Muscle layer of duodenum (tissue), 2 donors: Measurements from ENCODE around the gene LAMC1.
"Not testable (repeated sequence)": the region's sequence is repeated elsewhere in the genome, so short reads cannot be mapped to it uniquely, and the experiment has no call there.

Experiments
- H3K27ac ChIP-seq: one replicate; pipeline ENCODE4 v1.7.0; 2013; ENCODE audit warnings: mild to moderate bottlenecking, low read length
- H3K27me3 ChIP-seq: one replicate; pipeline ENCODE4 v1.7.0; 2013; ENCODE audit warnings: low read depth, mild to moderate bottlenecking, control low read depth, low read length
- H3K36me3 ChIP-seq, 2 donors: one replicate each; pipeline ENCODE4 v1.7.0; 2013; ENCODE audit warnings: low read length in 2 of 2, control low read depth in 1 of 2, mild to moderate bottlenecking in 1 of 2; ENCODE audit not compliant: insufficient read depth in 2 of 2, control insufficient read depth in 1 of 2
- H3K4me1 ChIP-seq, 2 donors: one replicate each; pipeline ENCODE4 v1.7.0; 2013; ENCODE audit warnings: low read length in 2 of 2, mild to moderate bottlenecking in 2 of 2, control low read depth in 1 of 2, moderate library complexity in 1 of 2; ENCODE audit not compliant: insufficient read depth in 2 of 2, control insufficient read depth in 1 of 2
- H3K4me3 ChIP-seq, 2 donors: one replicate each; pipeline ENCODE4 v1.7.0; 2013; ENCODE audit warnings: low read length in 2 of 2, low read depth in 1 of 2, mild to moderate bottlenecking in 1 of 2
- H3K9me3 ChIP-seq, 2 donors: one replicate each; pipeline ENCODE4 v1.7.0; 2013; ENCODE audit warnings: low read length in 2 of 2, control low read depth in 1 of 2, mild to moderate bottlenecking in 1 of 2; ENCODE audit not compliant: control insufficient read depth in 1 of 2
- donor health status: healthy.

The LAMC1 gene

DNA sequence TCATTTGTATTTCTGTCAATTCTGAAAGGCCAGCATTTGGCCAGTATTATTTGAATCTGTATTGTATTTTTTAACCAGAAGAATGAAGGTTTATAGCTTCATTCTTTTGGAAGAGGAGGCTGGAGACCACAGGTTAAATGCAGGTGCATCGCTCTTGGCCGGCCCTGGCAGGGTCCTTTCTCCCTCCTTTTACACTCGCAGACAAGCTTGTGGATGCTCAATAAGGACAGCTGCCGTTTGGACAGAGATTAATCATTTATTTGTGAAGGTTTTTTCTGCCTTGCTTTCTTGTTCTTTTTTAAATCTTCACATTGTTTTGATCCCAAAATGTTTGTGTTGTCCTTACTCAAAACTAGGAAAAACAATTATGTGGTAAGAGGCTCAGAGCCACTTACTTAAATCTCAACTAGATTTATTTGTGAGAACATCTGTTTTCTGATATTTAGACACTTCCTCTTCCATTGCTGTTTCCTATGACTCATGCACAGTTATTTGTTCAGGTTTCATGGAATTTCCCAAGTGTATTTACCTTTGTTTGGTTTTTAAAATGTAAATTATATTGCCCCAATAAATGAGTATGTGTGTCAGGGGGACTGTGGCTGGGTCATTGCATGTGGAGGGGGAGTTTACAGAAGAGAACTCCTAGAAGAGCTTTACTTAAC is 116.2 kb downstream of the LAMC1 start:
- Histone ChIP-seq H3K36me3 (peaks cover 36 to 70% of the 10 kb centered on the region in 2 donors), H3K27me3 (no peaks in the 10 kb centered on the region), H3K27ac (peak overlapping the region; percentile 57)

DNA sequence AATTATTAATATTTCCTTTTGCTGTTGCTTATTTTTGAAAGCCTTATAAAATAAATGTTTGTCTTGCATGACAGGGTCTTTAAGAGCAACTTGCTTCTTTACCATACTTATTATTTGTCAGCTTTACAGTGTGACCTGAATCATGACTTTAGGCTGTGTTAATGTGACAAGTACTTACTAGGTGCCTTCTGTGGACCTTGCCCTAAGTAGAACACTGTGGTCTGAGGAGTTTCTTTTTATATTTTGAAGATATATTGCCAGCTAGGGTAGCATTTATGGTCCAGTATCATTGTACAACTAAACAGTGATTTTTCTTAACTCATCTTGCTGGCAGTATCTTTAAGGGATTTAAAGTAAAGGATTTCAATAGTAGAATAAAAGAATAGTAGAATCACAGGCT is 117.4 kb downstream of the LAMC1 start:
- Histone ChIP-seq H3K4me1 (peaks cover 12 to 23% of the 10 kb centered on the region in 2 donors), H3K27me3 (no peaks in the 10 kb centered on the region), H3K4me3 (no peak overlapping the region), H3K27ac (peak overlapping the region; percentile 30), H3K9me3 (no peaks in the 10 kb centered on the region), H3K36me3 (peaks cover 32 to 61% of the 10 kb centered on the region in 2 donors)

More for the DNA sequence above, 116.2 kb downstream of the LAMC1 start:
- peaks cover 12 to 23% of the 10 kb centered on the region in 2 donors for H3K4me1 ChIP-seq
- H3K4me3 ChIP-seq = no peak overlapping the region
- H3K9me3 ChIP-seq = no peaks in the 10 kb centered on the region

DNA sequence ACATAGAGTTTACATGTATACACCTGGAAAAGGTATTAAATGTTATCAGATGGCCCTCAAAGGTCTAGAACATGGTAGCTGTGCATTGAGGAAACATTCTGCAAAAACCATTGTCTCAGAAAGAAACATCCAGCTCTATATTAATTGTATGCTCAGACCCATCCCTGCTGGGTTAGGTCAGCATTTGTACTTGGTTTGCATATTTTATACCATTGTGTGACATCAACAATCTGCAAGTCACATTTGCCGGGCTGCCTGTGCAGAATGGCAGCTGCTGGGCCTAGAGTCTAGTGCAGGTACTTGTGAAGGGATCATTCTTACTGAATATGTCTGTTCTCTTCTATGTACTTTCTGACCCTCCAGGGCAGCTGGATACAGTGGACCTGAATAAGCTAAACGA is 119.0 kb downstream of the LAMC1 start:
- no peak overlapping the region for H3K27ac ChIP-seq

DNA sequence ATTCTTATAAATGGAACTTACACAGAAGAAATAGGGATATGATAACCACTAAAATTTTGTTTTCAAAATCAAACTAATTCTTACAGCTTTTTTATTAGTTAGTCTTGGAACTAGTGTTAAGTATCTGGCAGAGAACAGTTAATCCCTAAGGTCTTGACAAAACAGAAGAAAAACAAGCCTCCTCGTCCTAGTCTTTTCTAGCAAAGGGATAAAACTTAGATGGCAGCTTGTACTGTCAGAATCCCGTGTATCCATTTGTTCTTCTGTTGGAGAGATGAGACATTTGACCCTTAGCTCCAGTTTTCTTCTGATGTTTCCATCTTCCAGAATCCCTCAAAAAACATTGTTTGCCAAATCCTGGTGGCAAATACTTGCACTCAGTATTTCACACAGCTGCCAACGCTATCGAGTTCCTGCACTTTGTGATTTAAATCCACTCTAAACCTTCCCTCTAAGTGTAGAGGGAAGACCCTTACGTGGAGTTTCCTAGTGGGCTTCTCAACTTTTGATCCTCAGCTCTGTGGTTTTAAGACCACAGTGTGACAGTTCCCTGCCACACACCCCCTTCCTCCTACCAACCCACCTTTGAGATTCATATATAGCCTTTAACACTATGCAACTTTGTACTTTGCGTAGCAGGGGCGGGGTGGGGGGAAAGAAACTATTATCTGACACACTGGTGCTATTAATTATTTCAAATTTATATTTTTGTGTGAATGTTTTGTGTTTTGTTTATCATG is 120.5 kb downstream of the LAMC1 start:
- Histone ChIP-seq H3K27me3 (no peaks in the 10 kb centered on the region), H3K36me3 (peaks cover 16 to 35% of the 10 kb centered on the region in 2 donors), H3K4me3 (no peak overlapping the region), H3K9me3 (no peaks in the 10 kb centered on the region), H3K4me1 (peaks cover 16 to 20% of the 10 kb centered on the region in 2 donors), H3K27ac (no peak overlapping the region)

More for the DNA sequence above, 119.0 kb downstream of the LAMC1 start:
- peaks cover 12 to 18% of the 10 kb centered on the region in 2 donors for H3K4me1 ChIP-seq
- H3K27me3 ChIP-seq = no peaks in the 10 kb centered on the region
- peaks cover 22 to 48% of the 10 kb centered on the region in 2 donors for H3K36me3 ChIP-seq
- no peaks in the 10 kb centered on the region for H3K9me3 ChIP-seq
- H3K4me3 ChIP-seq = no peak overlapping the region

DNA sequence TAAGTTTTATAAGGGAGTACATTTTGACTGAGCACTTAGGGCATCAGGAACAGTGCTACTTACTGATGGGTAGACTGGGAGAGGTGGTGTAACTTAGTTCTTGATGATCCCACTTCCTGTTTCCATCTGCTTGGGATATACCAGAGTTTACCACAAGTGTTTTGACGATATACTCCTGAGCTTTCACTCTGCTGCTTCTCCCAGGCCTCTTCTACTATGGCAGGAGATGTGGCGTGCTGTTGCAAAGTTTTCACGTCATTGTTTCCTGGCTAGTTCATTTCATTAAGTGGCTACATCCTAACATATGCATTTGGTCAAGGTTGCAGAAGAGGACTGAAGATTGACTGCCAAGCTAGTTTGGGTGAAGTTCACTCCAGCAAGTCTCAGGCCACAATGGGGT is 121.5 kb downstream of the LAMC1 start:
- Histone ChIP-seq H3K9me3 (no peaks in the 10 kb centered on the region), H3K4me3 (no peak overlapping the region), H3K27ac (no peak overlapping the region), H3K4me1 (peaks cover 10 to 13% of the 10 kb centered on the region in 2 donors), H3K27me3 (no peaks in the 10 kb centered on the region), H3K36me3 (peaks cover 16 to 34% of the 10 kb centered on the region in 2 donors)

DNA sequence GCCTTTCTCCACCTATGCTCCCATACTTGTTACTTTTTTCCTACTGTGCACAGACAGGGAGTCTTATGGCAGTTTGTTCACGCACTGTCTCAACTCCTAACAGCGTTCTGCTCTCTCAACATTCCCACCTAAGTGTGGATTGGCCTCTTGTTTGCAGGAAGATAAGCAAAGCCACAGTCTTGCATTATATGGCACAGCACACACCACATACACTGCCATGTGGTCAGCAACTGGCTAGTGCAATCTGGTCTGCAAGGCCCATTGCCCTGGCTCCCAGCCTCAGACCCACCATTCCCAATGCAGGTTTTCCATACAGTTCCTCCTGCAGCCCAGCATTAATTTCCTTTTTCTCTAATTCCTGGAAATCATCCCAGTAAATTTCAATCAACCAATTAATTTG is 124.5 kb downstream of the LAMC1 start:
- no peak overlapping the region for H3K27ac ChIP-seq
- no peak overlapping the region for H3K4me3 ChIP-seq
- peaks cover 4 to 8% of the 10 kb centered on the region in 2 donors for H3K4me1 ChIP-seq
- peaks cover 10 to 16% of the 10 kb centered on the region in 2 donors for H3K36me3 ChIP-seq
- H3K27me3 ChIP-seq = no peaks in the 10 kb centered on the region
- H3K9me3 ChIP-seq = no peaks in the 10 kb centered on the region

DNA sequence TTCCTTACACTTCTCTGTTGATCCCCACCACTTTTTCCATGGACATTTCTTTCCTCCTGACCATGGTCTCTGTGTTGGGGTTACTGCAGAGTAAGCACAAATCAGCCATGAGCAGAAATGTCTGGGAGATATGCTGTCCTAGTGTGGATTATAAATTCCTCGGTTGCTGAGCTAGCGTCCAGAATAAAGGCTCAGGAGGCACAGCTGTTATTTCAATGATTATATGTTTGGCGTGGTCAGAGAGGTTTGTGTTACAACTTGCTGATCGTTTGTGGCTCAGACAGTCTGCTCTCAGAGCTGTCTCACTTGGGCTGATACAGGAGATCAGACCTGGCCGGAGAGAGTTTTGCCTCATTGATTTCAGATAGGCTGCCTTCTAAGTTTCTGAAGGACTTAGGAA is 125.4 kb downstream of the LAMC1 start:
- Histone ChIP-seq H3K4me1 (peaks cover 4 to 8% of the 10 kb centered on the region in 2 donors), H3K4me3 (no peak overlapping the region), H3K9me3 (no peaks in the 10 kb centered on the region), H3K27ac (peak overlapping the region; percentile 17), H3K36me3 (peaks cover 5 to 9% of the 10 kb centered on the region in 2 donors), H3K27me3 (no peaks in the 10 kb centered on the region)

DNA sequence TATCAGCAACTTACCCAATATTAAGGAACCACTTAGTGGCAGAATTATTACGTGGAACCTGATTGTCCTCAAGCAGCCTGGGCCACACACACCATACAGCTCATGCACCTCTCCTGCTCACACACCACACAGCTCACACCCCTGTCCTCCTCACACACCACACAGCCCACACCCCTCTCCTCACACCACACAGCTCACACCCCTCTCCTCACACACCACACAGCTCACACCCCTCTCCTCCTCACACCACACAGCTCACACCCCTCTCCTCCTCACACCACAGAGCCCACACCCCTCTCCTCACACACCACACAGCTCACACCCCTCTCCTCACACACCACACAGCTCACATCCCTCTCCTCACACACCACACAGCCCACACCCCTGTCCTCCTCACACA is 126.1 kb downstream of the LAMC1 start:
- Histone ChIP-seq H3K9me3 (no peaks in the 10 kb centered on the region), H3K27ac (peak overlapping the region; percentile 17), H3K4me1 (peaks cover 4 to 8% of the 10 kb centered on the region in 2 donors), H3K27me3 (no peaks in the 10 kb centered on the region), H3K36me3 (peaks cover 4 to 5% of the 10 kb centered on the region in 2 donors), H3K4me3 (no peak overlapping the region)

DNA sequence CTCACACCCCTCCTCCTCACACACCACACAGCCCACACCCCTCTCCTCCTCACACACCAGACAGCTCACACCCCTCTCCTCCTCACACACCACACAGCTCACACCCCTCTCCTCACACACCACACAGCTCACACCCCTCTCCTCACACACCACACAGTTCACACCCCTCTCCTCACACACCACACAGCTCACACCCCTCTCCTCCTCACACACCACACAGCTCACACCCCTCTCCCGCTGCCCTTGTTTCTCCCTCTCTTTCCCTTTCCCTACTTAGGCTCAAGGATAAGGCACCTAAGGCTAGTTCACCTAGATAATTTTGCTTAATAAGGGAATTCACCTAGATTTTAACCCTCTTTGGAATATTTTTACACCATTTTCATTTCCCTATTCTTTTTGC is 126.8 kb downstream of the LAMC1 start:
- not testable (repeated sequence) for H3K27ac ChIP-seq, H3K9me3 ChIP-seq, H3K27me3 ChIP-seq, H3K4me3 ChIP-seq, H3K36me3 ChIP-seq, H3K4me1 ChIP-seq

DNA sequence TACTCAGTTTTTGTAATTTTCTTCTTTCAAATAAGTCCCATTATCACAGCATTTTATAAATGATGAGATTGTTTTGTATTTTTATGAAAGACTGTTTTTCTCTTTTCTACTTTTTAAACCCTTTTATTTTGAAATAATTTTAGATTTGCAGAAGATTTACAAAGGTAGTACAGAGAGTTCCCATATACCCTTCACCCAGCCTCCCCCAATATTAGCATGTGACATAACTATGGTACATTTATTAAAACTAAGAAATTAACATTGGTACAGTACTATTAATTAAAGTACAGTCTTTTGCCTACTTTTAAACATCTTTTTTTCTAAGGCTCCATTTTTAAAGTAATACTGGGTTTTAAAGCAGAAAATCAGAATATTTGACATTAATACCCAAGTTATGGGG is 127.2 kb downstream of the LAMC1 start:
- H3K27me3 ChIP-seq = no peaks in the 10 kb centered on the region

DNA sequence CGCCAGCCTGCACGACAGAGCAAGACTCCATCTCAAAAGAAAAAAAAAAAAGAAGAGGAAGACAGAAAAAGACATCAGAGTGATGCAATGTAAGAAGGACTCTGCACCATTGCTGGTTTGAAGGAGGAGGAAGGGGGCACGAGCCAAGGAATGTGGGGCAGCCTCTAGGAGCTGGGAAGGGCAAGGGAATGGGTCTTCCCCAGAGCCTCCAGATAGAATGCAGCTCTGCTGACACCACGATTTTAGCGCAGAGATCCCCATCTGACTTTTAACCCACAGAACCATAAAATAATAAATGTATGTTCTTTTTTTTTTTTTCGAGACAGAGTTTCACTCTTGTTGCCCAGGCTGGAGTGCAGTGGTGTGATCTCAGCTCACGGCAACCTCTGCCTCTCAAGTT is 129.0 kb downstream of the LAMC1 start:
- no peaks in the 10 kb centered on the region for H3K36me3 ChIP-seq
- H3K27me3 ChIP-seq = no peaks in the 10 kb centered on the region
- H3K9me3 ChIP-seq = no peaks in the 10 kb centered on the region
- no peak overlapping the region for H3K4me3 ChIP-seq
- H3K27ac ChIP-seq = no peak overlapping the region
- peaks cover 4 to 8% of the 10 kb centered on the region in 2 donors for H3K4me1 ChIP-seq

More for the DNA sequence above, 127.2 kb downstream of the LAMC1 start:
- Histone ChIP-seq H3K4me1 (peaks cover 4 to 8% of the 10 kb centered on the region in 2 donors), H3K36me3 (no peaks in the 10 kb centered on the region), H3K4me3 (no peak overlapping the region), H3K9me3 (no peaks in the 10 kb centered on the region), H3K27ac (no peak overlapping the region)
